ENCODE data around the gene GCN1. TPM values are rescaled to one million over a fixed set of nuclear protein-coding genes. Genes with fewer than 3 reads are reported as not detected.

The GCN1 gene
- total and polyA plus RNA-seq, 10 of the 15 experiments (the other 5 are each of a cell fraction or from before 2014, with no cell fraction given), result 10.8 to 150 (median 58.3) TPM

GRCh38 chr12:120194534-120195395 is at the start of gene GCN1 (continued):
- no peak; the same call in 1 of the 2 replicates for TF ChIP-seq ZBED1 (IDR thresholded peaks at IDR 0.05; ENCODE audit: borderline replicate concordance)
- TF ChIP-seq NBN (IDR thresholded peaks at IDR 0.05), result no peak
- no peak for TF ChIP-seq ZNF217 (IDR thresholded peaks at IDR 0.05)
- peak; percentile 8 to 18; a peak in 1 of 4 replicates for TF ChIP-seq SRF (IDR thresholded peaks at IDR 0.05; ENCODE audit: low read depth in 2 of 2, low read length in 2 of 2)
- peak; percentile 36 for TF ChIP-seq BCL3 (IDR thresholded peaks at IDR 0.05; ENCODE audit: borderline replicate concordance, insufficient read depth, low read depth, low read length, poor library complexity, severe bottlenecking)
- no peak; the same call in 1 of the 2 replicates for TF ChIP-seq ZNF622 (IDR thresholded peaks at IDR 0.05)
- no peak; the same call in 1 of the 2 replicates for TF ChIP-seq SMARCA5 (IDR thresholded peaks at IDR 0.05)
- 0 out of 2 replicates have a peak, but pooled peaks have one; percentile 15 for TF ChIP-seq FOXM1 (IDR thresholded peaks at IDR 0.05; ENCODE audit: low read depth, low read length)
- peak; percentile 72 for TF ChIP-seq HCFC1 (IDR thresholded peaks at IDR 0.05; ENCODE audit: low read length)
- peak; percentile 99 for TF ChIP-seq ZNF687 (IDR thresholded peaks at IDR 0.05)
- TF ChIP-seq ZBTB4 (CRISPR knock-in tag; IDR thresholded peaks at IDR 0.05), result no peak
- TF ChIP-seq JUNB (IDR thresholded peaks at IDR 0.05), result no peak
- no peak for TF ChIP-seq IRF4 (IDR thresholded peaks at IDR 0.05; ENCODE audit: low read depth, low read length)
- peak; percentile 67; the same call in 1 of the 2 replicates for TF ChIP-seq PML (IDR thresholded peaks at IDR 0.05; ENCODE audit: low read length)
- TF ChIP-seq CBFB (IDR thresholded peaks at IDR 0.05; ENCODE audit: low read depth), result peak; percentile 64; the same call in 1 of the 2 replicates
- peak; percentile 82 for TF ChIP-seq NKRF (conservative IDR thresholded peaks at IDR 0.05)
- TF ChIP-seq STAT3 (IDR thresholded peaks at IDR 0.05; ENCODE audit: low read depth, low read length), result no peak
- peak; percentile 90 for TF ChIP-seq POU2F2 (IDR thresholded peaks at IDR 0.05; ENCODE audit: borderline replicate concordance, low read depth, low read length)
- no peak for TF ChIP-seq IKZF2 (IDR thresholded peaks at IDR 0.05)
- TF ChIP-seq BACH1 (IDR thresholded peaks at IDR 0.05; ENCODE audit: borderline replicate concordance), result peak; percentile 91
